ENCODE results near the gene ZMIZ1. TPM values are rescaled to one million over a fixed set of nuclear protein-coding genes. Genes with fewer than 3 reads are reported as not detected.

The ZMIZ1 gene
- total and polyA plus RNA-seq, 2 donors: 30.2 to 54.6 TPM

DNA sequence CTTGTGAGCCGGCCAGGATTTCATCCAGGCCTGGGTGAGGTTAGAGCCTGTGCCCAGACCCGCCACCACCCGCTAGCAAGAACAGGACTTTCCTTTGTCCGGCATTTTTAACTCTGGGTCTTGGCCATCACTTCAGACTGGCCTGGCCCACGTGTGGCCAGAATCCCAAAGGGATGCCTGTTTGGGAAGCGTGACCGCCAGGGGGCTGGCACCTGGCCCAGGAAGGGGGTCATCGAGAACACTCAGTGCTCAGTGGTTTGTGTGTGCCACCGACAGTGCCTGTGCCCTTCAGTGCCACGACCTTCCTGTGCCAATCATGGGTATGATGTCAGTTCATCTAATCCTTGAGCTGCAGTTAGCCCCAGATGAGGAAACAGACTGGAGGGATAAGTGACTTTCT lies 85.0 kb downstream of the ZMIZ1 start:
- H3K4me3 ChIP-seq (ENCODE audit: low read depth, low read length): no peak overlapping the region
- WGBS: 78% methylated on average over 10 of the region's 10 CpGs
- DNase-seq (ENCODE audit: extremely low spot score): no peak
- H3K27ac ChIP-seq (ENCODE audit: low read depth): no peak overlapping the region
- peaks cover 7% of the 10 kb centered on the region for H3K4me1 ChIP-seq (ENCODE audit: insufficient read depth)
- no peaks in the 10 kb centered on the region for H3K36me3 ChIP-seq (ENCODE audit: insufficient read depth)

- H3K27ac ChIP-seq (ENCODE audit: low read depth): no peak overlapping the region
- H3K4me3 ChIP-seq (ENCODE audit: low read depth, low read length): no peak overlapping the region
- no peaks in the 10 kb centered on the region for H3K36me3 ChIP-seq (ENCODE audit: insufficient read depth)
- no peak for DNase-seq (ENCODE audit: extremely low spot score)
- WGBS: 78% methylated on average over 14 of the region's 14 CpGs
- peaks cover 3% of the 10 kb centered on the region for H3K4me1 ChIP-seq (ENCODE audit: insufficient read depth)
These were observed 86.7 kb downstream of the ZMIZ1 start for GRCh38 chr10:79155301-79156081.

GRCh38 chr10:79156334-79157274 lies 87.8 kb downstream of the ZMIZ1 start:
- H3K4me1 ChIP-seq (ENCODE audit: insufficient read depth): no peaks in the 10 kb centered on the region
- 85% methylated on average over 22 of the region's 22 CpGs for WGBS
- H3K36me3 ChIP-seq (ENCODE audit: insufficient read depth): no peaks in the 10 kb centered on the region
- no peak overlapping the region for H3K4me3 ChIP-seq (ENCODE audit: low read depth, low read length)
- H3K27ac ChIP-seq (ENCODE audit: low read depth): peak overlapping the region; percentile 60
- no peak for DNase-seq (ENCODE audit: extremely low spot score)

DNA sequence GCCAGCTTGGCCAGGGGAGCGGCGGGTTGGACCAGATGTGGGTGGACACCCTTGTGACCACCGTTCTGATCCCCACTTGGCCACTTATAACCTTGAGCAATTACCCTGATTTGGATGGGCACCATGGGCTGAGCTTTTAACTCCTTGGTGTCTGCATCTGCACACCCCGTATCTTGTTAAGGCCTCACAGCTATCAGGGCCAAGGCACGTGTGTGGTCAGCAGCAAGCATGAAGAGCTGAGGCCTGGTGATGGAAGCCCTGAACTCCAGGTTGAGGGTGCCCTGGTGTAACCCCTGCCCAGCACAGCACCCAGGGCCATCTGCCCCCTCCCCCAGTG lies 89.2 kb downstream of the ZMIZ1 start:
- WGBS: 49% methylated on average over 5 of the region's 5 CpGs
- Histone ChIP-seq H3K4me1 (ENCODE audit: insufficient read depth) (no peaks in the 10 kb centered on the region), H3K4me3 (ENCODE audit: low read depth, low read length) (no peak overlapping the region), H3K36me3 (ENCODE audit: insufficient read depth) (no peaks in the 10 kb centered on the region), H3K27ac (ENCODE audit: low read depth) (peak overlapping the region; percentile 40)
- DNase-seq (ENCODE audit: extremely low spot score): no peak

DNA sequence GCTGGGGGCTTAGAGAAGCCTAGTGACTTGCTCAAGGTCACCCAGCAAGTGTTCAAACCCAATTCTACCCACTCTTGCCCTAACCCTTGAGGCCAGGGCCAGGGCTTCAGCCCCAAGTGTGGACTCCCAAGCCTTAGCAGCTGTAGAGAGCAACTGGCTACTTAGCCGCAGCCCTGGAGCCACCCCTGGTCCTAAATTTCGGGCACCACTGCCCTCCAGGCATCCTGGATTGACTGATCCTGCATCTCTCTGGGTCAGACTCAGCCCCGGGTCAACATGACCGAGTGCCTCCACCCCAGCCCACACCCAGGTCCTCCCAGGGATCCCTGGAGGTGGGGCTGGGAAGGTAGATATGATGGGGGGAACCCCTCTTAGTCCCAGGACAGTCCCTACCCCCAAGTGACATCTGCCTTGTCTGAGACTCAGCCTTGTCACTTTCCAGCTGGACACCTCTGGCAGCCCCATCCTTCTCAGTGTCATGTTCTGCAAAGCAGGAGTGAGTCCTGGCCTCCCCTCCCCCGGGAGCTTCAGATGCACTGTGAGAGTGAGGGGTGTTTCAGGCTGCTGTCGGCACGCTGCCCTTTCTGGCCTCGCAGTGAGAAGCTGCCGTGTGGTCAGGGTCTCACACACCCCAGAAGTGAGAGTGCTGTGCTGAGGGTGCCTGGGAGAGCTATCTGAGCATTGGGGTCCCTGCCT lies 89.8 kb downstream of the ZMIZ1 start:
- H3K36me3 ChIP-seq (ENCODE audit: insufficient read depth): no peaks in the 10 kb centered on the region
- no peak for DNase-seq (ENCODE audit: extremely low spot score)
- 82% methylated on average over 9 of the region's 9 CpGs for WGBS
- no peaks in the 10 kb centered on the region for H3K4me1 ChIP-seq (ENCODE audit: insufficient read depth)
- peak overlapping the region; percentile 40 for H3K27ac ChIP-seq (ENCODE audit: low read depth)
- H3K4me3 ChIP-seq (ENCODE audit: low read depth, low read length): no peak overlapping the region

DNA sequence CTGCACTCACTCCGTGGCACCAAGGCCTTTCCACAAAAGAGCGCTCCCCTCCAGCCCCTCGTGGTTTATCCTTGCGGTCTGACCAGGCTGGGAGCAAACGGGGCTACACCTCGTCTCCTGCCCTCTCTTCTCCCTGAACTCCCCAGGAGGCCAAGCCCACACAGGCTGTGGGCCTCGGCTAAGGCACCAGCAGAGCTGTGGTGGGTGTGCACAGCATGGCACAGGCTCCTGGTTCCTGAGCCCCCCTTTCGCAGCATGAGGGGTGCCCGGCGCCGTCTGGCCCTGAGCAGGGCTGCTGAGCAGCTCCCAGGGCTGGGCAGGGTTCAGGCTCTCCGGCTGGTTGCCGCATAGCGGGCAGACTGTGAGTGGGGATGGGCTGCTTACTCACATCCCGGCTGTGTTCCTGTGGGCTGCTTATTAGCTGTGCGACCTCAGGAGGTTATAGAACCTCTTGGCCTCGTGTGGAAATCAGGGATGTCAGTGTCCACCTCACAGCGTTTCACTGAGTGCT lies 90.4 kb downstream of the ZMIZ1 start:
- 62% methylated on average over 18 of the region's 18 CpGs for WGBS
- DNase-seq (ENCODE audit: extremely low spot score): no peak
- H3K27ac ChIP-seq (ENCODE audit: low read depth): peak overlapping the region; percentile 44
- no peaks in the 10 kb centered on the region for H3K4me1 ChIP-seq (ENCODE audit: insufficient read depth)
- H3K4me3 ChIP-seq (ENCODE audit: low read depth, low read length): no peak overlapping the region
- H3K36me3 ChIP-seq (ENCODE audit: insufficient read depth): no peaks in the 10 kb centered on the region

DNA sequence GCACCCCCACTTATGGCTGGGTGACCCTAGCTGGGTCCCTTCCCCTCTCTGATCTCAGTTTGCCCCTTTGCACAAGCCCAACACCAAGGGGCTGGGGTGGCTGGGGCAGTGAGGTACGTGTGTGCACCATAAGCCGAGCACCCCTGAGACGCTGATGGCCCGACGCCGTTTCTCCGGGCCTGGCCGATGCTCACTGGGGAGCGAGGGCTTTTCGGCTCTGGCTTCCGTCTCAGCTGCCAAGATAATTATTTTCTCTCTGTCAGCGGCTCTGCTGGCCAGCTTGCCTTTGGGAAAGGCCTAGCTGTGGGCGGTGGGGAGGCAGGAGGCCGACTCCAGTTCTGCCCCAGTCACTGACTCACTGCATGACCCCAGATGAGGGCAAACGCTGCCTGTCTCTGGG lies 91.0 kb downstream of the ZMIZ1 start:
- Histone ChIP-seq H3K36me3 (ENCODE audit: insufficient read depth) (no peaks in the 10 kb centered on the region), H3K4me3 (ENCODE audit: low read depth, low read length) (no peak overlapping the region), H3K27ac (ENCODE audit: low read depth) (peak overlapping the region; percentile 44), H3K4me1 (ENCODE audit: insufficient read depth) (no peaks in the 10 kb centered on the region)
- no peak for DNase-seq (ENCODE audit: extremely low spot score)
- WGBS: 18% methylated on average over 15 of the region's 15 CpGs

DNA sequence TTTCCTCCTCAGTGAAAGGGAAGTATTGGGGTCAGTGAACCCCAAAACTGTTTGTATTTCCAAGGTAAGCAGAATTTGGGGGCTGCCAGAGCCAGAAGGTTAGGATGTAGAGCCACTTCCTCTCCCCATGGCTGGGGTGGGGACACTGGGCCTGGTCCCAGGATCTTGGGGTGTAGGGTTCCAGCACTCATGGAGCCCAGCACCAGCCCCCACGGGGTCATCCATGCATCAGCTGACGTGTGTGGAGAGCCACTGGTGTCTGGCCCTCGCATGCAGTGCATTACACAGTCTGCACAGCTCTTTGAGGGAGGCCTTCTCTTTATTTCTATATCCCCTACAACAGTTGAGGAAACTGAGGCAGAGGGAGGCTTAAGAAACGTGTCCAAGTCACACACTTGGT lies 91.4 kb downstream of the ZMIZ1 start:
- no peaks in the 10 kb centered on the region for H3K4me1 ChIP-seq (ENCODE audit: insufficient read depth)
- no peak for DNase-seq (ENCODE audit: extremely low spot score)
- WGBS: 56% methylated on average over 4 of the region's 4 CpGs

GRCh38 chr10:79161557-79161956 lies 92.8 kb downstream of the ZMIZ1 start:
- no peaks in the 10 kb centered on the region for H3K36me3 ChIP-seq (ENCODE audit: insufficient read depth)
- H3K4me3 ChIP-seq (ENCODE audit: low read depth, low read length): no peak overlapping the region
- no peak overlapping the region for H3K27ac ChIP-seq (ENCODE audit: low read depth)
- 70% methylated on average over 5 of the region's 5 CpGs for WGBS
- no peaks in the 10 kb centered on the region for H3K4me1 ChIP-seq (ENCODE audit: insufficient read depth)
- DNase-seq (ENCODE audit: extremely low spot score): no peak

More for the DNA sequence above, 91.4 kb downstream of the ZMIZ1 start:
- Histone ChIP-seq H3K36me3 (ENCODE audit: insufficient read depth) (no peaks in the 10 kb centered on the region), H3K4me3 (ENCODE audit: low read depth, low read length) (no peak overlapping the region), H3K27ac (ENCODE audit: low read depth) (peak overlapping the region; percentile 51)

GRCh38 chr10:79162022-79162421 lies 93.3 kb downstream of the ZMIZ1 start:
- no peaks in the 10 kb centered on the region for H3K4me1 ChIP-seq (ENCODE audit: insufficient read depth)
- no peak overlapping the region for H3K4me3 ChIP-seq (ENCODE audit: low read depth, low read length)
- H3K36me3 ChIP-seq (ENCODE audit: insufficient read depth): no peaks in the 10 kb centered on the region
- DNase-seq (ENCODE audit: extremely low spot score): no peak
- 95% methylated on average over 12 of the region's 12 CpGs for WGBS
- peak overlapping the region; percentile 13 for H3K27ac ChIP-seq (ENCODE audit: low read depth)

- no peak overlapping the region for H3K4me3 ChIP-seq (ENCODE audit: low read depth, low read length)
- no peaks in the 10 kb centered on the region for H3K4me1 ChIP-seq (ENCODE audit: insufficient read depth)
- H3K27ac ChIP-seq (ENCODE audit: low read depth): peak overlapping the region; percentile 13
- no peak for DNase-seq (ENCODE audit: extremely low spot score)
- 47% methylated on average over 17 of the region's 17 CpGs for WGBS
- H3K36me3 ChIP-seq (ENCODE audit: insufficient read depth): no peaks in the 10 kb centered on the region
These were observed 94.3 kb downstream of the ZMIZ1 start for GRCh38 chr10:79162861-79163665.

- H3K27ac ChIP-seq (ENCODE audit: low read depth): no peak overlapping the region
- H3K4me1 ChIP-seq (ENCODE audit: insufficient read depth): no peaks in the 10 kb centered on the region
- WGBS: 85% methylated on average over 8 of the region's 8 CpGs
- DNase-seq (ENCODE audit: extremely low spot score): no peak
- no peak overlapping the region for H3K4me3 ChIP-seq (ENCODE audit: low read depth, low read length)
- H3K36me3 ChIP-seq (ENCODE audit: insufficient read depth): no peaks in the 10 kb centered on the region
These were observed 94.9 kb downstream of the ZMIZ1 start for GRCh38 chr10:79163666-79163975.

DNA sequence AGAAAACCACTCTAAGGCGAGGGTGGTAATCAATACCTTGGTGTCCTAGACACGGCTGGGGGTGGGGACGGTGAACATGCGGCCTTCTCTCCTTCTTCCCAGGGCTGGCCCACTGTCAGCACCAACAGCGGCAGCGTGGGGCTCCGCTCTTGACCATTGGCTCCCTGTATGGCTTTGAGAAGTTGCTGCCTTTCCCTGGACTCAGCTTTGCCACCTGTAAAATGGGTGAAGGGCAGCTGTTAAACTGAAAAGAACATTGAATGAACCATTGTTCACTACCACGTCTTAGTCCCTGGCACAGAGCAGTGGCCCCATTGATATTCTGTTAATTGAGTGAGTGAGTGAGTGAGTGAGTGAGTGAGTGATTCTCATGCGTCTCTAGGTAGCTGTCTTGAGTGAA lies 95.3 kb downstream of the ZMIZ1 start:
- H3K36me3 ChIP-seq (ENCODE audit: insufficient read depth): no peaks in the 10 kb centered on the region
- no peak overlapping the region for H3K27ac ChIP-seq (ENCODE audit: low read depth)
- no peak overlapping the region for H3K4me3 ChIP-seq (ENCODE audit: low read depth, low read length)
- no peaks in the 10 kb centered on the region for H3K4me1 ChIP-seq (ENCODE audit: insufficient read depth)
- DNase-seq (ENCODE audit: extremely low spot score): no peak
- 94% methylated on average over 9 of the region's 9 CpGs for WGBS
